Measurements from ENCODE around the gene LIFR.

LIFR gene

DNA sequence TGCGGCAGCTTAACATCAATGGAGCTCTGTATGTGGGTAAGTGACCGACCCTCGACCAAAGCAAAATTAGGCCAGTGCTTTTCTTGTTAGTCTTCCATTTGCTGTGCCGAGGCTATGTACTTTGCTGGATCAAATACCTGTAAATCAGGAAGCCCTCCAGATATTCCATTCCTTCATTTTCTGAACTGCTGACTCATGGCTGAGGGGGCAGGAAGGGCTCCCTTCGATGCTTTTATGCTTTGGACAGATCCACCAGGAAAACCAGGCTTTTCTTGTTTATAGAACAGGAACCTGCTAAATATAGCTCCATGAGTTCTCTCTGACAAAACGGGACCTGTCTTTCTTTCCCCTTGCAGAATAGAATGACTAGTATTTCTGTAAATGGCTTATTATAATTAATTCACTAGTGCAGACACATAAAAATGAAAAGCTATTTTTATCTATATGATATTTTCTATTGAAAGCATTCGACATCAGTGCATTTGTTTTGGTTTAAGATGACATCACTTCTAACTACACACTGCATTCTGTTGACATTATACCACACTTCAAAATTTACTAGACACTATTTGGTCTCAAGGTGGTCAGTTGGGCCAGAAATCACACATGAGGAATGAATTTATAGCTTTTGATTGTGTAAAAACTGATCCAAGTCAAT, 93.3 kb downstream of the LIFR start:
- no peak overlapping the region for H3K27ac ChIP-seq (ENCODE audit: insufficient read depth, low read length, poor library complexity, severe bottlenecking)
- no peak for DNase-seq
- peaks cover 6% of the 10 kb centered on the region for H3K27me3 ChIP-seq (replicated peaks; ENCODE audit: control insufficient read depth, insufficient read depth, low read length, poor library complexity, severe bottlenecking)
- H3K9me3 ChIP-seq (ENCODE audit: control insufficient read depth, low read length): no peaks in the 10 kb centered on the region
- no peaks in the 10 kb centered on the region for H3K4me1 ChIP-seq (ENCODE audit: control insufficient read depth, insufficient read depth, low read length, poor library complexity, severe bottlenecking)
- H3K36me3 ChIP-seq (ENCODE audit: control insufficient read depth, insufficient read depth, low read length): no peaks in the 10 kb centered on the region
- H3K4me3 ChIP-seq (ENCODE audit: insufficient read depth, low read depth, low read length, poor library complexity, severe bottlenecking): no peak overlapping the region

DNA sequence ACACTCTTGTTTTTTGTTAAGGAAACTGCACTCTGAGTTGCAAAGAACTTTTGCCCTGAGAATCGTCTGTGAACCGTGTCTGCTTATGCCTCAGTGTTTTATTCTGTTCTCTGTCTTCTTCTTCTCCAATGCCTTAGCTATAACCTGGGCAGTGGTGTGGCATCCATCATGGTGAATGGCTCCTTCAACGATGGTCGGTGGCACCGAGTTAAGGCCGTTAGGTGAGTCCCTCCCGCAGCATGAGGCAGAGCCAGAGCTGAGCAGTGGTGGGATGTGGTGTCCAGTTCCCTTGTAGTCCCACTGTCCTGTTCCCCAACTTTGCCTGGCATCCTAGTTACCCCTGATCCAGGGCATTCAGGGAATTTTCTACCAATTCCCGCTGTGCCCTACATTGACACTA, 98.3 kb downstream of the LIFR start:
- no peak for DNase-seq
- H3K9me3 ChIP-seq (ENCODE audit: control insufficient read depth, low read length): no peaks in the 10 kb centered on the region
- no peaks in the 10 kb centered on the region for H3K36me3 ChIP-seq (ENCODE audit: control insufficient read depth, insufficient read depth, low read length)
- H3K4me1 ChIP-seq (ENCODE audit: control insufficient read depth, insufficient read depth, low read length, poor library complexity, severe bottlenecking): peaks cover 11% of the 10 kb centered on the region
- no peak overlapping the region for H3K4me3 ChIP-seq (ENCODE audit: insufficient read depth, low read depth, low read length, poor library complexity, severe bottlenecking)
- no peak overlapping the region for H3K27ac ChIP-seq (ENCODE audit: insufficient read depth, low read length, poor library complexity, severe bottlenecking)
- peaks cover 14% of the 10 kb centered on the region for H3K27me3 ChIP-seq (replicated peaks; ENCODE audit: control insufficient read depth, insufficient read depth, low read length, poor library complexity, severe bottlenecking)

DNA sequence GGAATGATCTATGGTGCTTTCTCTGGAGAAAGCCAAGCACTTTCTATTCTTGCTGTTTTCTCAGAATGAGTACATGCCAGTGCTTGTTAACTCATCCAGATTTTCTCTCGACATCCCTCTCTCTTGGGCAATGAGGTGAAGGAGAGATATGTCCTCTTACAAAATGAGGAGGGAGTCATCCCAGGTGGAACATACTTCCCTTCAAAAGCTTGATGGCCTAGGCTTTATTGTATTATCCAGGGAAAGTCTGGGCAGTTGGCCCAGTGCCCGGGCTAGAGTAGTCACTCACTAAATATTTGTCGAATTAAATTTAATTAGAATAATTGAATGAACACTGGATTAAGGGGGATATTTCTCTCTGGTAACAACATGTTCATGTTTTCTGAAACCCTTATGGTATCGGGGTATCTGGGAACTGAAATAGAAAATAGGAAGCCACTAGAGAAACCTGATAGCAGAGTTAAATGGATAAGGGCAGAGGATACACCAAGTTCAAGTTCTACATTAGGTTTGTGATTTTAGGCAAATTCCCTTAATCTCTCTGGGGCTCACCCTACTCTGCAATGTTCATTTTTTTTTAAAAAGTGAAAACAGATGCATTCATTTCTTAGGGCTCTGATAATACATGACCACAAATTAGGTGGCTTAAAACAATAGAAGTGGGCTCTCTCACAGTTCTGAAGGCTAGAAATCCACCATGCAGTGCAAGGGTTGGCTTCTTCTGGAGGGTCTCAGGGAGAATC, 99.6 kb downstream of the LIFR start:
- Histone ChIP-seq H3K4me1 (ENCODE audit: control insufficient read depth, insufficient read depth, low read length, poor library complexity, severe bottlenecking) (peaks cover 17% of the 10 kb centered on the region), H3K27ac (ENCODE audit: insufficient read depth, low read length, poor library complexity, severe bottlenecking) (no peak overlapping the region), H3K4me3 (ENCODE audit: insufficient read depth, low read depth, low read length, poor library complexity, severe bottlenecking) (no peak overlapping the region), H3K9me3 (ENCODE audit: control insufficient read depth, low read length) (no peaks in the 10 kb centered on the region), H3K27me3 (replicated peaks; ENCODE audit: control insufficient read depth, insufficient read depth, low read length, poor library complexity, severe bottlenecking) (peaks cover 14% of the 10 kb centered on the region), H3K36me3 (ENCODE audit: control insufficient read depth, insufficient read depth, low read length) (no peaks in the 10 kb centered on the region)
- DNase-seq: no peak

DNA sequence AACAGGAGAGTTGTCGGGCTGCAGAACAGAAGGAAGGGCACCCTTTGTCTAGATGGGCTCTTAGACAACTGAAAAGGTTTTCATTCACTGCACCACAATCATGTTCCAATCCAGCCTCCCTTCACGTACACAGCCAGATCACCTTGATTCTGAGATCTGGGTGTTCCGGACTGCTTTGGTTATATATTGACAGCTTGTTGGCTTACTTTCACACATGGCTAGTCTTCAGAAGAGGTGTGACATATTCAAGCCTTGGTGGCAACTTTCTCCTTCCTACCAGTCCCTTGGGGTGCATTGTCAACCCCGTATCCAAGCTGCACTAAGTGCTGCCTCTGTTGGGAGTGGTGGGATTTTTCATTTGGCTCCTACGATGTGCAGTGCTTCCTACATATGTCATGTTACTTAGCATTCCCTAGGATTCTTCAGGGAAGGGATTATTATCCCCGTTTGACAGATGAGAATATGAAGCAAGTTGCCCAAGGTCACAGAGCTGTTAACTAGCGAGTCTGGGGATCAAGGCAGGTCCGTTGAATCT, 100.6 kb downstream of the LIFR start:
- no peak for DNase-seq
- H3K36me3 ChIP-seq (ENCODE audit: control insufficient read depth, insufficient read depth, low read length): no peaks in the 10 kb centered on the region
- peaks cover 17% of the 10 kb centered on the region for H3K4me1 ChIP-seq (ENCODE audit: control insufficient read depth, insufficient read depth, low read length, poor library complexity, severe bottlenecking)
- peaks cover 14% of the 10 kb centered on the region for H3K27me3 ChIP-seq (replicated peaks; ENCODE audit: control insufficient read depth, insufficient read depth, low read length, poor library complexity, severe bottlenecking)
- H3K4me3 ChIP-seq (ENCODE audit: insufficient read depth, low read depth, low read length, poor library complexity, severe bottlenecking): no peak overlapping the region
- no peaks in the 10 kb centered on the region for H3K9me3 ChIP-seq (ENCODE audit: control insufficient read depth, low read length)
- no peak overlapping the region for H3K27ac ChIP-seq (ENCODE audit: insufficient read depth, low read length, poor library complexity, severe bottlenecking)

DNA sequence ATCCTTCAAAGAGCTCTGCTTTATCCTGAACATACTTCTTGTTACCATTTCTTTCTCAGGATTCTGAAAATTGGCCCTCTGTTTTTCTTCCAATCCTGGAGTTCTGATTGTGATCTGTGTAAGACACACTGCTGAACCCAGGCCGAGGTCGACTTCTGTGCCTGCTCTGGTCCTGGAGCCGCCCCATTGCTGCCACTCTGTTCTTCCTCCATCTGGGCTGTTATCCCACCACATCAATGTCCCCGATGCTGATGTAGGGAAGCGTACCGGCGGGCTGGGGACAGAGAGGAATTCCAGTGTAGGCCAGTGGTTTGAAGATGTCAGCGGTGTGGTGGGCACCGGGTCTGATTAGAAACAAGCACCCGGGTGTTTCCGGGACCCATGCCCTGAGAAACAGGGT, 102.5 kb downstream of the LIFR start:
- DNase-seq: no peak
- H3K9me3 ChIP-seq (ENCODE audit: control insufficient read depth, low read length): no peaks in the 10 kb centered on the region
- H3K36me3 ChIP-seq (ENCODE audit: control insufficient read depth, insufficient read depth, low read length): no peaks in the 10 kb centered on the region
- H3K4me3 ChIP-seq (ENCODE audit: insufficient read depth, low read depth, low read length, poor library complexity, severe bottlenecking): no peak overlapping the region
- peaks cover 8% of the 10 kb centered on the region for H3K27me3 ChIP-seq (replicated peaks; ENCODE audit: control insufficient read depth, insufficient read depth, low read length, poor library complexity, severe bottlenecking)
- peaks cover 17% of the 10 kb centered on the region for H3K4me1 ChIP-seq (ENCODE audit: control insufficient read depth, insufficient read depth, low read length, poor library complexity, severe bottlenecking)
- H3K27ac ChIP-seq (ENCODE audit: insufficient read depth, low read length, poor library complexity, severe bottlenecking): no peak overlapping the region

DNA sequence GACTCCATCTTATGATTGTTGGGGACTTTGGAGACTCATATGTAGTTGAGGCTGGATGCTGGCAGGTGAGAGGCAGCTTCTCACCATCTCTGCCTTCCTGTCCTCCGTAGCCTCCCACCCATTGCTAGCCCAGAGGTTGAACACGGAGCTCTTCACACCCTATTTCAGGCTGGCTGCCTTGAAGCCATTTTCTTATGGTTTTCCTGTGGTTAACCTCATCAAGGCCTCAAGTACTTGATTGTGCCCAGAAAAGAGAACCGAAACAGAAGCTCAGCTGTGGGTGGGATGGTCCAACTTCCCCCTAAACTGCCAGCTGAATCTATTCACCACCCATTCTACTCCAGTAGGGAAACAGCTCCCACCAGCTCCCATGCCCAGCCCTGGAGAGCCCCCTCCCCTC, 102.9 kb downstream of the LIFR start:
- Histone ChIP-seq H3K27me3 (replicated peaks; ENCODE audit: control insufficient read depth, insufficient read depth, low read length, poor library complexity, severe bottlenecking) (peaks cover 8% of the 10 kb centered on the region), H3K9me3 (ENCODE audit: control insufficient read depth, low read length) (no peaks in the 10 kb centered on the region), H3K4me1 (ENCODE audit: control insufficient read depth, insufficient read depth, low read length, poor library complexity, severe bottlenecking) (peaks cover 17% of the 10 kb centered on the region), H3K36me3 (ENCODE audit: control insufficient read depth, insufficient read depth, low read length) (no peaks in the 10 kb centered on the region), H3K27ac (ENCODE audit: insufficient read depth, low read length, poor library complexity, severe bottlenecking) (no peak overlapping the region), H3K4me3 (ENCODE audit: insufficient read depth, low read depth, low read length, poor library complexity, severe bottlenecking) (no peak overlapping the region)
- peak; percentile 21 to 32 (median 25) for DNase-seq

DNA sequence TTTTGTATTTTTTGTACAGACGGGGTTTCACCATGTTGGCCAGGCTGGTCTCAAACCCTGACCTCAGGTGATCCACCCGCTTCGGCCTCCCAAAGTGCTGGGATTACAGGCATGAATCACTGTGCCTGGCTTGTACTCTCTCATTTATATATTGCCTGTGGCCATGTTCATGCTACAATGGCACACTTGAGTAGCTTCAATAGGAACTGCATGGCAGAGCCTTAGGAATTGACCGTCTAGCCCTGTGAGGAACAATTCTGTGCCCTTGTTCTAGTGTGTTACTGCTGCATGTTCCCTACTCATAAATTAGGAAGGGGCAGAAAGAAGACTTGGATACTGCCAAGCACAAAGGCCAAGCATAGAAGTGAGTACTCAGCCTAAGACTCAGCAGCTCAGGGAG, 104.2 kb downstream of the LIFR start:
- Histone ChIP-seq H3K27me3 (replicated peaks; ENCODE audit: control insufficient read depth, insufficient read depth, low read length, poor library complexity, severe bottlenecking) (peaks cover 8% of the 10 kb centered on the region), H3K9me3 (ENCODE audit: control insufficient read depth, low read length) (no peaks in the 10 kb centered on the region), H3K36me3 (ENCODE audit: control insufficient read depth, insufficient read depth, low read length) (no peaks in the 10 kb centered on the region), H3K4me3 (ENCODE audit: insufficient read depth, low read depth, low read length, poor library complexity, severe bottlenecking) (no peak overlapping the region), H3K27ac (ENCODE audit: insufficient read depth, low read length, poor library complexity, severe bottlenecking) (no peak overlapping the region), H3K4me1 (ENCODE audit: control insufficient read depth, insufficient read depth, low read length, poor library complexity, severe bottlenecking) (peaks cover 17% of the 10 kb centered on the region)
- DNase-seq: no peak

DNA sequence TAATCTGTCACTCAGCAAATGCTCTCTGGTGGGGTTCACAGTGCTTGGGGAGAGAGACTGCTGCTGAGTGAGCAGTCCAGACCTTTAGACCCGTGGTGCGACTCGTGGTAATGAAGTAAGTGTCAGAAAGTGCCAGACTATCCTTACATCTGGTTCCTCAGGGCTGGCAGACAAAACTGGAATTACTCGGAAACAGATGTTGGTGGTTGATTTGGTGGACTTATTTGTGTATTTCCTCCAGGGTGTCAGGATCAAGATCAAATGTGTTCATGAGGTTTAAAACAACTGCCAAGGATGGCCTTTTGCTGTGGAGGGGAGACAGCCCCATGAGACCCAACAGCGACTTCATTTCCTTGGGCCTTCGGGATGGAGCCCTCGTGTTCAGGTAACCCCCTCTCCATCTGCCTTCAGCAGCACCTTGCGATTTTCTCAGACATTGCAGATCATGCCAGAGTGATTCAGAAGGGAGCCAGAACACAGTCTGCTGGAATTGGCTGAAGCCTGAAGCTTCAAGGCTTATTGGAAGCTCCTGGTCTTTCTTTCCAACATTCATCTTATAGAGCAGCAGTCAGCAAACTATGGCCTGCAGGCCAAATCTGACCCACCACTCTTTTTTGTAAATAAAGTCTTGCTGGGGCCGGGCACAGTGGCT, 105.2 kb downstream of the LIFR start:
- Histone ChIP-seq H3K4me1 (ENCODE audit: control insufficient read depth, insufficient read depth, low read length, poor library complexity, severe bottlenecking) (peaks cover 17% of the 10 kb centered on the region), H3K36me3 (ENCODE audit: control insufficient read depth, insufficient read depth, low read length) (no peaks in the 10 kb centered on the region), H3K4me3 (ENCODE audit: insufficient read depth, low read depth, low read length, poor library complexity, severe bottlenecking) (no peak overlapping the region), H3K27ac (ENCODE audit: insufficient read depth, low read length, poor library complexity, severe bottlenecking) (no peak overlapping the region), H3K27me3 (replicated peaks; ENCODE audit: control insufficient read depth, insufficient read depth, low read length, poor library complexity, severe bottlenecking) (peaks cover 8% of the 10 kb centered on the region), H3K9me3 (ENCODE audit: control insufficient read depth, low read length) (no peaks in the 10 kb centered on the region)
- DNase-seq: no peak

DNA sequence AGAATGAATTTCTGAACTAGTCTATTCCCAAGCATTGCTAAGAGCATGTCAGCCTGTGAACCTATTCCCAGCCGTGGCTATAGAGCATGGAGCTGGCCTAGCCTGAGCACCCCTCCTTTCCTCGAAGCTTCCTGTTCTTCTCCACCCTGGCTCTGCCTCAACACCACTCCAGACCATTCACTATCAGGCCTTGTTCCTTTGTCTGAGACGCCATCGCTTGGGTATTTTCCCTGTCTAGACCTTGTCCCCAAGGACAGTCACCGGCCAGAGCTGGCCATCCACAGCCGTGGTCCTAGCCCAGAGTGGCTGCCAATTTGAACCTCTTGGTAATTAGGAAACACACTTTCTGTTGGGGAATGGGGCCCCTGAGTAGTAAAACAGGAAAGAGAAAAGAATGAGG, 105.8 kb downstream of the LIFR start:
- H3K27ac ChIP-seq (ENCODE audit: insufficient read depth, low read length, poor library complexity, severe bottlenecking): no peak overlapping the region
- no peak overlapping the region for H3K4me3 ChIP-seq (ENCODE audit: insufficient read depth, low read depth, low read length, poor library complexity, severe bottlenecking)
- DNase-seq: no peak
- H3K4me1 ChIP-seq (ENCODE audit: control insufficient read depth, insufficient read depth, low read length, poor library complexity, severe bottlenecking): peaks cover 17% of the 10 kb centered on the region
- H3K27me3 ChIP-seq (replicated peaks; ENCODE audit: control insufficient read depth, insufficient read depth, low read length, poor library complexity, severe bottlenecking): peaks cover 3% of the 10 kb centered on the region
- no peaks in the 10 kb centered on the region for H3K36me3 ChIP-seq (ENCODE audit: control insufficient read depth, insufficient read depth, low read length)
- no peaks in the 10 kb centered on the region for H3K9me3 ChIP-seq (ENCODE audit: control insufficient read depth, low read length)

Measured in effector memory CD4-positive, alpha-beta T cell (primary cell).